GM19023 (cell line): ENCODE measurements around the gene ADCK1.

Source experiments
- ATAC-seq: cut with Tn5 transposase; IDR thresholded peaks from one replicate; pipeline ENCODE4 v1.9.1; 2021; ENCODE audit warnings: mild to moderate bottlenecking, moderate library complexity; ENCODE audit not compliant: unreplicated experiment

ADCK1 gene

DNA sequence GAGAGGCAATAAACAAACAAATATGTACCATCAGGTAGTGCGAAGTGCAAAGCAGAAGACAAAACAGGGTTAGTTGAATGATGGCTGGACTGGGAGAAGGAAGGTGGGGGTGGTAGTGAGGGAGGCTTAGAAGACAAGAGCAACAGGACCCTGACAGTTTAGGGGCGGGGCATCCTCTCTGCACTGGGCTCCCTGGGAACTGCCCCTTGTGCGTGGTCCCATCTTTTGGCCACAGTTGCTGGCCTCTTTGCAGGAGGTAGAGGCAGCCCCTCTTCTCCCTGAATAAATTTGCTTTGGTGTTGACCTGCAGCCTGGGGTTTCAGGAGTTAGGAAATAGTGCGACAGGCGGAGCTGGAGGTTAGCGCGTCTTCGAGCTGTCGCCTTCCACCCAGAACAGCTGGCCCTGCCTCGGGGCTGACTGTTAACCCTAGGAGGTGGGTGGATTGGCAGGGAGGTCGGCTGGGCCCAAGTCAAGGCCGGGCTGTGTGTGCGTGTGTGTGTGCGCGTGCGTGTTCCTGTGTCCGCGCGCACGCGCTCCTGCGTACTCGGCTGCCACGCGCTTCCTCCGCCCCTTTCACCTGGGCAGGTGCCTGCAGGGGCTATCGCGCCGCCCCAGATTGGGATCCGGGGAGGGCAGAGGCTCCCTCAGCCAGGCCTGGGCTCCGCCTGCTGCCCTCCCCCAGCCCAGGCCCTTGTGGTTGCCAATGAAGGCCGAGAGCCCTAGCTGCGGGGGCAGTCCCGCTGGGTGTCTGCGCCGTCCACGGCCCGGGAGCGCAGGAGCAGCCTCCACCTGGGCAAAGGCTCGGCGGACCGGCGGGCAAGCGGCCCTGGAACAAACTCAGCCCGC lies 180.8 kb downstream of the ADCK1 start:
- ATAC-seq, result no peak
